ENCODE data around the gene RIOK3.
"Not testable (repeated sequence)": the region's sequence is repeated elsewhere in the genome, so short reads cannot be mapped to it uniquely, and the experiment has no call there.

Gene RIOK3

DNA sequence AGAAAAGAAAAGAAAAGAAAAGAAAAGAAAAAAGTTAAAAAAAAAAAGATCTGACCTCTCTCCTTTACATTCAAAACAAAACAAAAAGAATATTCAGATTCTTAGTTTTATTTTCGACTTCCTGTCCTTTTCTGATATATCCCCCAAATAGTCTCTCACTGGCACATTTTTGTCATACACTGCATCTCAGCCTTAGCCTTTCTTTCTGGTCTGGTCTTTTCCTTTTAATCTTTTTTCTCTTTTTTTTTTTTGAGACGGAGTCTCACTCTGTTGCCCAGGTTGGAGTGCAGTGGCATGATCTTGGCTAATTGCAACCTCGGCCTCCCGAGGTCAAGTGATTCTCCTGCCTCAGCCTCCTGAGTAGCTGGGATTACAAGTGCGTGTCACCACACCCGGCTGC, 1.6 kb upstream of the RIOK3 start:
- DNase-seq (ENCODE audit: low read depth, low spot score) = no peak

DNA sequence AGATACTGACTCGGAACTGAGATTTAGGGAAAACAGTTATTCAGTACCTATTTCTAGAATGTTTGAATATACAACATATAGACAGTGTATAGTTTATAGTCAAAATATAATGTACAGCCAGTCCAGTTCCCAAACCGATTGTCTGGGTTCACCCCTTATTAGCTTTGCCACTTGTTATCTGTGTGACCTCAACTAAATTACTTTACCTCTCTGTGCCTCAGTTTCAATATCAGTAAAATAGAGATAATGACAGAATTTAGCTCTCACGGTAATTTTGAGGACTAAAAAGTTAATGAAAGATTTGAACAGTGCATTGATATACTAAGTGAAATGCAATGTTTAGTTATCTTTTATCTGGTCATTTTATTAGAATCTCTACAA, 750 bp upstream of the RIOK3 start:
- no peak for DNase-seq (ENCODE audit: low read depth, low spot score)

DNA sequence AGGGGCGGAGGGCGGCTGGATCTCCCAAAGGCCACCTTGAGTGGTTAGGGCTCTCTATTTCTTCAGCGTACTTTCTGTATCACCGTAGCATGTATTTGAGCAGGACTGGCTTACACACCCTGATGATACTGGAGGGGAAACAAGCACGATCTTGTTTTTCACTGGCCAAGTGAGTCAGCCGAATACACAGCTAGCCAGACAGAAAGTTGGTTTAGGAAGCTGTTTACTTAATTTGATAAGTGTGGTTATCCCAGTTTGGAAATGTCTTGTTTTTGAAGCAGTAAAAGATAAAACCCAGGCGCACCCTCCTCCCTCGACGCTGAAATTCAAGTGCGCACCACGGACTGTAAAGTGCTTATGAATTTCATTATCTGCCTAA, 582 bp downstream of the RIOK3 start:
- no peak for DNase-seq (ENCODE audit: low read depth, low spot score)

DNA sequence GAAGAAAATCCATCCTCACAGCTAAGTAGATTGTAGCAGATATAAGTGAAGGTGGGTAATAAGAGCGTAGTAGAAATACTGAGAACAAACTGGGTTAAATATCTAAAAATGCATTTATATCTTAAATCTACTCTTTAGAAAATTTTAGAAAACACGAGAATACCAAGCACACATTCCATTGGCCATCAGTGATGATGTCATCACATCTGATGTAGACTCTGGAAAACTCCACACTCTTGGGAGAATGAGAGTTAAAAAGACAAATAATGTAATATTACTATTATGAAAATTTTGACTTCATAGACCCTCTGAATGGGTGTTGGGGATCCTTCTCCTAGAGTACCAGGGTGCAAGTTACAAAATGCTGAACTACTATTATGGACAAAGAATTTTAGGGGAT, 3.7 kb downstream of the RIOK3 start:
- no peak for DNase-seq (ENCODE audit: low read depth, low spot score)

DNA sequence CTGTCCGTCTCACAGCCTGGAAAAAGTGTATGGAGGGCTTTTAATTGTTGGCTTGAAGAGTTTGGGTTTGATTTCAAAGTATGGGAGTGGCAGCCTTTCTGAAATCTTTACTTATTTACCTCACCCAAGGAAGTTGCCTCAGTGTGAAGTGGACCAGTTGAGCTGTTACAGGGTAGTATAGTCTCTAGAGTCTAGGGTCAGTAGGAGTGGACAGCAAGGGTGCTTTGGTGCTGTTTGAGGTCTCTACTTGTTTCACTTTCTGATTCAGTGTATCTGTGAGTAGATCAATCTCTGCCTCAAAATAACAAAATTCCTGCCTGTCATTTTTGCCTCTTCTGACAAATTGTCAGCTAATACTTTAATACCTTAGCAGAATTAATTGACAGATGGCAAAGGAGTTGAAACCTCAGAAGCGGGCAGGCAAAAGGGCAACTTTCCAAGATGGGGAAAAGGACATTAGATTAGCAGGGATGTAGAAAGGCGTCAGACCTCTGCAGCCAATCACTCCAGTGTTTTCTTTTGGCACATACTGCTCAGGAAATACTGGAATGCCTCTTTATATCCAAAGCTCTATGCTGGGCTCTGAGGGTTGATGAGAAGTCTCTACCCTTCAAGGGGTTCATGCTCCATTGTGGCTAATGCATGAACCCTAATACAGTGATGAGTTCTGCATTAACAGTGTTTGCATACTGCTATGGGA, 5.9 kb downstream of the RIOK3 start:
- DNase-seq (ENCODE audit: low read depth, low spot score) = no peak

DNA sequence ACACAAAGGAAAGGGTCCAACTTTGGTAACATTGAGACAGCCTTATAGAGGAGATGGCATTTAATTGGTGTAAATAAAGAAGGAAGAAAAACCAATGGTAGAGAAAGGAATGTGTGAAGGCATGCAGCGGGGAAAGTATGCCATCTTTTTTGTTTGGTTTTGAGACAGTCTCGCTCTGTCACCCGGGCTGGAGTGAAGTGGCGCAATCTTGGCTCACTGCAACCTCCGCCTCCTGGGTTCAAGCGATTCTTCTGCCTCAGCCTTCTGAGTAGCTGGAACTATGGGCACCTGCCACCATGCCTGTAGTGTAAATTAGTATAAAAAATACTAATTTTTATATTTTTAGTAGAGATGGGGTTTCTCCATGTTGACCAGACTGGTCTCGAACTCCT, 6.4 kb downstream of the RIOK3 start:
- no peak for DNase-seq (ENCODE audit: low read depth, low spot score)

DNA sequence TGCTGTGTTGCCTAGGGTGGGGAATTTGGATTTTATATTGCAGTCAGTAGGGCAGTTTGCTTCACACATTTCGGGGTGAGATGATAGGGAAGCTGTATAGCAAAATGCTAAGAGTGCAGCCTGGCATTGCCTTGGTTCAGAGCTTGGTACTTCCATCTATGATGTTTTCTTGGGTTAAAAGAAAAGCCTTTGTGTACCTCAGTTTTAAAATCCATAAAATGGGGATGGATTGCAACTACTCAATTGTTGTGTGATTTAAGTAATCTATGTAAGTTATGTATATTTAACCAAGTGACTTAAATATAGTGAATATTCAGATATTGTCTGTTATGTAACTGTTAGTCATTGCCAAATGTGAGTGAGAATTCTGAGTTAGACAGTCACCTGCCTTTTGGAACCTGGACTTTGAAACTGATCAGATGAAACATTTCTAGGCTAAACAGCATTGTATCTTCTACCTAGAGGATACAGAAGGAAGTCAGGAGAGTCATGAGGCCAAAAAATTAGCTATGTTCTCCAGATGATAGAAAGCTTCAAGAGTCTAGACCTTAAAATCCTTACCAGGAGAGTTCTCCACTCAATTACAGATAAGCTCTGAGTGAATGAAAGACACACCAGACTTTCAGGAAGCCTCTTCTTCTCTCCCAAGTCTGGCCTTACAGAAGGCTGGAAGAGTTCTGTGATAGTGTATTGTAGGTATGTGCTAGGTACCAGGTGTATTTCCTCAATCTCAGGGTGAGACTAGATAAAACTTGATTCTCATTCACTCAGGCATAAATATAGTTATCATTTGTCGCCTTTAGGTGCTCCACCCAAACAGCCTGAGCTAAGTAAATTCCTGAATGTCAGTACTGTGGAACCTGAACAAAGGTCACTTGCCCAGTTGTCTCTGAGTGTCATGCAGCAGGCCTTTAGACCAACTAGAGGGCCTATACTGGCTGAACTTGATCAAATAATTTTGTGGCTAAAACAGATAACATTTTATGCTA, 7.5 kb downstream of the RIOK3 start:
- no peak for DNase-seq (ENCODE audit: low read depth, low spot score)

DNA sequence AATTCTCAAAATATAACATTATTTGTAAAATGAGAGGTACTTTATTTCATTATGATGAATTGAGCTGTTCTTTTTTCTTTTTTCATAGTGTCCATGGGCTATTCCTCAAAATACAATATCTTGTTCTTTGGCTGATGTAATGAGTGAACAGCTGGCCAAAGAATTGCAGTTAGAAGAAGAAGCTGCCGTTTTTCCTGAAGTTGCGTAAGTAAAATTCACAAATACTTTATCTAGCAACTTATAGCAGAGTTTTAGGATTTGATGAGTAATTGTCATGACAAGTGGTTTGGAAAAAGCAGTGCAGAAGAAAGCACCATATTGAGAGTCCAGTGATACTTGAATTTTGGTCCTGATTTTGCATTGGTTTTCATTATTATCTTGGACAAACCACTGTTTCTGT, 9.8 kb downstream of the RIOK3 start:
- no peak for DNase-seq (ENCODE audit: low read depth, low spot score)

DNA sequence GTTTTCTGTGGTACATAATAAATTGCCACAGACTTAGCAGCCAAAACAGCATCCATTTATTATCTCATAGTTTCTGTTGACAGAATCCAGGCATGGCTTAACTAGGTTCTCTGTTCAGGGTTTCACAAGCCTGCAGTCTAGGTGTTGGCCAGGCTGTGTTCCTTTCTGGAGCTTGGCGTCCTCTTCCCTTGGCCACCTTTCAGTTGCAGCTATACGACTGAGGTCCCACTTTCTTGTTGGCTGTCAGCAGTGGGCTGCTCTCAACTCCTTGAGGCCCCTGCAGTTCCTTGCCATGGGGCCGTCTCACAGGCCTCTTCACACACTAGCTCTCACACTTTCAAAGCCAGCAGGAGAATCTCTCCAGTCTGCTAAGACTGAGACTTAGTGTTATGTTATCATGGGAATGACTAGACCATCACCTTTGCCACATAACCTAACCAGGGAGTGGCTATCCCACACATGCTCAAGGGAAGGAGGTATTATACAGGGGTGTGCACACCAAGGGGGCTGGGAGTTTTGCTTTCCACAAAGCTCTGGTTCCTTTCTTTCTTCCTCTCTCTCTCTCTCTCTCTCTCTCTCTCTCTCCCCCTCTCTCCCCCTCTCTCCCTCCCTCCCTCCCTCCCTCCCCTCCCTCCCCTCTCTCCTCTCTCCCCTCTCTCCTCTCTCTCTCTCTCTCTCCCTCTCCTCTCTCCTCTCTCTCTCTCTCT, 15.8 kb downstream of the RIOK3 start:
- DNase-seq (ENCODE audit: low read depth, low spot score) = no peak

DNA sequence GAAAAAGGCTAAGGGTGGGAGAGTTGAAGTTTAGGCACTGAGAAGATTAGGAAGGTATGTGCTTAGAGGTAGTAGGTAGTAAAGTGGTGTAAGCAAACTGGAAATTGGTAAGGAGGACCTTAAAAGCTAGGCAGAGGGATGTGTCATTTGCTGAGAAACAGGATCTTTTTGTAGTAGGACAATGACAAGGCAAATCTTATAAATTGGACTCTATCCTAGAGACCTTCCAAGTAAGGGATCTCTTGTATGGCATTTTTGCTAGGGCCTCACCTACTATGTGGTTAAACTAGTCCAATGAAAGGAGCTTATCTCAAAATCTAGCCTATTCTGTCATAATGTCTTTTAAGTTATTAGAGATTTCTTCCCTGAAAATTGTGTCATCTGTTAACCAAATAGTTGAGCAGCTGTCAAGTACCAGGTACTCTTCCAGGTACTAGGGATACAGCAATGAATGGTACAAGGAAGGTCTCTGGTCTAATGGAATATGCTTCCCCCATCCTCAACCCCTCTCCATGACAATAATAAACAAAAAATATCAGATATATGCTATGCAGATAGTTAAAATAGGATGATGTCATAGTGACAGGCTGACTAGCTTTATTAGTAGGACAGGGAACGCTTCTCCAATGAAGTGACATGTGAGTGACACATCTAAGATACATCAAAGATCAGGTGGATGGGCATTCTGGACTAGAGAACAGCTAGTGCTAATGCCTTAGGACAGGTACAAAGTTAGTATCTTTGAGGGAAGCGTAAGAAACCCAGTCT, 17.7 kb downstream of the RIOK3 start:
- no peak for DNase-seq (ENCODE audit: low read depth, low spot score)

DNA sequence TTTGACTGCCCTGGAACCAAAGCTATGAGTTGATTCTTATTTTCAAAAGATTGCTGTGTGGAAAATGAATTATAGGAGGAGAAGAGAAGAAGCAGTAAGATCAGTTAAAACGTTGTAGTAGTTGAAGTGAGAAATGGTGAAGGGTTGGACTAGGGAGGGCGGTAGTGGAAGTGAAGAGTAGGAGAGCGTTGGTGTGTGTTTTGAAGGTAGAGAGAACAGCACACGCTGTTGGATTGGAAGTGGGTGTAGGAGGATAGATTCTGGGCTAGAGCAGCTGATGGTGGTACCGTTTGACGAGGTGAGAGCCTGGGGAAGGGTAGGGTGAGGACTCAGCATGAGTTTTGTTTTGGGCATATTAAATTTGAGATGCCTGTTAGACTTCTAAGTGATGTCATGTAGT, 18.4 kb downstream of the RIOK3 start:
- no peak for DNase-seq (ENCODE audit: low read depth, low spot score)

DNA sequence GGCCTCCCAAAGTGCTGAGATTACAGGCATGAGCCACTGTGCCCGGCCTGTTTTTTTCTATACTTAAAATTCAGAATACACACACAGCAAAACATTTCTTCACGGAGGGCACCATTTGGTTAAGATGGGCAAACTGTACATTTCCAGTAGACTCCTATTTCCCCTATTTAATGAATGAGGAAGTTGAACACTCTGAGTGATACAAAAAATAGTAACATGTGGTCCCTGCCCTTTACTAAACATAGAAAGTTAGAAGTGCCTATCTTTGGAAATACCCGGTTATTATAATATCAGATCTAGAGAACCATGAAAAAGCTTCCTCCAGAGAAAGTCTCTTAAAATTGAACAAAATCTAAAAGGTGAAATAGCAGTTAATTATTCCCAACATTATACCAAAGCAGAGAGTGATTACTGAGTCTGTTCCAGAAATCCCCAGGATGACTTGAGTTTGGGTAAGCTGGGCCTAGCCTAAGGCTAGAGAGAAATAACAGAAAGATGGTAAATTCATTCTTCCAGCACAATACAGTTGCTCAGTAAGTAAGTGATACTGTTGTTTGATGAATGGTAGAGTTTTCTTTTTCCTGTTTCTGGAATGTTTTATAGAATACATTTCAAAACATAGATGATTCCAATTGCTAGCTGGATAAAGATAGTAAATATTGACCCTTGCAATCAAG, 26.9 kb downstream of the RIOK3 start:
- DNase-seq (ENCODE audit: low read depth, low spot score) = no peak

DNA sequence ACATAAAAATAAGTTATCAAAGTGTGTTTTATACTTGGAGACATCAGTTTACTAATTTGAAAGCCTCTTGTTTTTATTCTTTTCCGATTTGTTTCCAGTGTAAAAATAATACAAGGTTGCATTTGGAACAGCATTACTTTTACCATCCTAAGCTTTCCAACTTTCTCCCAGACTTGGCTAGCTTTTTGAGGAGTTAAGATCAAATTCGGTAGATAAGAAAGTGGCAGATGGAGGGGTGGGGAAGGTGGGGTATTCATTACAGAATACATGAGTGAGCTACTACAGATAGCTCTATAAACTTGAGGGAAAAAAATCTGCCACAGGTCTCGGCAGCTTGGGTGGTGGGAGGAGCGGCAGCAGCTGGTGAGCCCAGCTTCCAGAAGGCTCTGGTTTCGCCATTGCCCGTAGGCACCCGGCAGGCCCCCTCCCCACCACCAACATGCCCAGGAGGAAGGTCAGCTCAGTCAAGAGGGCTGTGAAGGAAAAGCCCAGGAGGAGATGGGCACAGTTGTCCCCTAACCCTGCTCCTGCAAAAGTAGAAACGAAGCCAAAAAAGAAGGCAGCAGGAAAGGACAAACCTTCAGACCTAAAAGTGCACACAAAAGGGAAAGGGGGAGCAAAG, 31.6 kb downstream of the RIOK3 start:
- DNase-seq (ENCODE audit: low read depth, low spot score) = no peak

DNA sequence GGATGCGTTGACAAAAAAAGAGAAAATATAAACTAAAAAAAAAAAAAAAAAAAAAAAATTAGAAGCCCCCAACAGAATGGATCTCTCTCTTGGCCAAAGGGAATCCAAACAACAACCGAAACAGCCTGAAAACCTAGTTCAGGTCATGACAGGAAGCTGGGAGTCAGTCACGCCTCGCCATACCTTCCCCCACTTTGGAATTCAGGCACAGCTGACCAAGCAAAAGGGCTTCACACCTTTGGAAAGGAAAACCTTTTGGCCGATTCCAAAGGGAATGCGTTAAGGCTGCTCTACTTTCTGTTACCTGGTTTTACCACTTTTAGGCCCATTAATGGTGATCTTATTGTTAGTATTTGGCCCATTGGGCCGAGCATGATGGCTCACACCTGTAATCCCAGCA, 32.3 kb downstream of the RIOK3 start:
- no peak for DNase-seq (ENCODE audit: low read depth, low spot score)

DNA sequence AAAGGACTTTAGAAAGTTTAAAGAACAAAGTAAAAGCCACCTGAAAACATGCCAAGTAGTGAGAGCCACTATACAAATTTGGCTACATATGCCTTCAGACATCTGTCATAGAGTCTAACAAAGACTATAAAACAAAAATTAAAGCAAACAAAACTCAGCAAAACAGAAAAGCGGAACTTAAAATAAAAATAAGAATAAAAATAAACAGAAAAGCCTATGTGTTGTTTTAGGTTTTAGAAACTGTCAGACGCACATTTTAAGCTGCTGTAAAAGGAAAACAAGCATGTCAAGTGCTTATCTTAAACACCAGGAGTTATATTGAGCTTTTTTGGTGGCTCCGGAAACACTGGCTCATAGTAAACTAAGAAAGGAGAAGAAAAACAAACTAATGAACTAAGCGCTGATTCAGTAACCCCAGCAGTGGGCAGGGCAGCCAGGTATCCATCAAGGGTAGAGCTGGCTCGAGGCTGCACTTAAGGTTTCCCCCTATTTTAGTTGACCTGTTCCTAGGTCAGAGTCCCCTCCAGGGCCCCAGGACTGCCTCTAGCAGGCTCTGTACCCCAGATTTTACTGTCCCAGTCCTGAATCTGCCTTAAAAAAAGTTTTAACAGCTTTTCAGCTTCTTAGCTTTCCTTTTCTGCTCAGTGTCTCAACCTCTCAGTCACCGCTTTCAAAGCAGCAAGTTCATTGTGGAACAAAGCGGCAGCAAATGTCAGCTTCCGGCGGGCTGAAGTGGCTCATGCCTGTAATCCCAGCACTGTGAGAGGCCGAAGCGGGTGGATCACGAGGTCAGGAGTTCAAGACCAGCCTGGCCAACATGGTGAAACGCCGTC, 34.9 kb downstream of the RIOK3 start:
- DNase-seq (ENCODE audit: low read depth, low spot score) = no peak

DNA sequence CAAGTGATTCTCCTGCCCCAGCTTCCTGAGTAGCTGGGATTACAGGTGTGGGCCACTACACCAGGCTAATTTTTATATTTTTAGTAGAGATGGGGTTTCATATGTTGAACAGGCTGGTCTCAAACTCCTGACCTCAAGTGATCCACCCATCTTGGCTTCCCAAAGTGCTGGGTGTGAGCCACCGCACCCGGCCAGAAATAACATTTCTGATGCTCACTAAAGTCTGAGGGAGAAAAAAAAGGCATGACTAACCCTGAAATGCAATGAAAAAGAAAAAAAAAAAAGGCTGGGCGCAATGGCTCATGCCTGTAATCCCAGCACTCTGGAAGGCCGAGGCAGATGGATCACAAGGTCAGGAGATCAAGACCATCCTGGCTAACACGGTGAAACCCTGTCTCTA, 36.5 kb downstream of the RIOK3 start:
- DNase-seq (ENCODE audit: low read depth, low spot score) = not testable (repeated sequence)

DNA sequence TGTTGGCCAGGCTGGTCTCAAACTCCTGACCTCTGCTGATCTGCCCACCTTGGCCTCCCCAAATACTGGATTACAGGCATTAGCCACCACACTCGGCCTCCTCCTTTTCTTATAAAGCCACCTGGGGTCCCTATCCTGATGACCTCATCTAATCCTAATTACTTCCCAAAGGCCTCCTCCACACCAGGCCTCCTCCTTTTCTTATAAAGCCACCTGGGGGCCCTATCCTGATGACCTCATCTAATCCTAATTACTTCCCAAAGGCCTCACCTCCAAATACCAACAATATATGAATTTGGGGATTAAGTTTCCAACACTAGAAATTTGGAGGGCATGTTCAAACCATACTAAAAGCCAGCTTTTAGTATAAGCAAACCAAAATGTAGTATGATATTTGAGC, 40.6 kb downstream of the RIOK3 start:
- DNase-seq (ENCODE audit: low read depth, low spot score) = no peak

DNA sequence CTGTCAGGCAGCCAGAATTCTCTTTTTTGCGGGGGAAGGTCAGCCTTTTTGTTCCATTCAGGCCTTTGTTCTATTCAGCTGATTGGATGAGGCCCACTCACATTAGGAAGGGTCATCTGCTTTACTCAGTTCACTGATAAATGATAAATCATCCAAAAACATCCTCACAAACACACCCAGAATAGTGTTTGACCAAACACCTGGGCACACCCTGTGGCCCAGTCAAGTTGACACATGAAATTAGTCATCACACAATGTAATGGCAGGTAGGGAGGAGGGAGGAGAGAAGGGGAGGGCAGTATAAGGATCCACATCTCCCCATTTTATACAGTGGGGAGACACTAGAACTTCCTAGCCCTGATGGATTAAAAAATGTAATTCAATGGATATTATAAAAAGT, 41.9 kb downstream of the RIOK3 start:
- no peak for DNase-seq (ENCODE audit: low read depth, low spot score)

DNA sequence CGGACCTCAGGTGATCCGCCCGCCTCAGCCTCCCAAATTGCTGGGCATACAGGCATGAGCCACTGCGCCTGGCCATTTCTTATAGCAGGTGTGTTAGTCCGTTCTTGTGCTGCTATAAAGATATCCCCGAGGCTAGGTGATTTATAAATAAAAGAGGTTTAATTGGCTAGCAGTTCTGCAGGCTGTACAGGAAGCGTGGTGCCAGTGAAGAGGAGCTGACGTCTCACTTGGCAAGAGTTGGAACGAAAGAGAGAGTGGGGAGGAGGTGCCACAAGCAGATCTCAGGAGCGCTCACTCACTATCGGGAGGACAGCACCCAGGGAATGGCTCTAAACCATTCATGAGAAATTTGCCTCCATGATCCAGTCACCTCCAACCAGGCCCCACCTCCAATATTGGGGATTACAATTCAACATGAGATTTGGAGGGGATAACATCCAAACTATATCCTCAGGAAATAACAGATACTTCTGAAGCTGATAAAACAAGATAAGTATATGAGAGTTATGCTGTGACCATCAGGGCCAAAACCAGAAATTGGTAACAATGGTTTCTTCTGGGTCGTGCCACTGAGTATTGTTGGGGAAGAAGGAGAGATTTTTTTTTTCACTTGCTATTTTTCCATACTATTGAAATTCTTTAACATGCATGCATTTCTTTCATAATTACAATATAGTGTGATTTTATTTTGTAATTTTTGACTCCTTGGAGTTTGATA, 42.8 kb downstream of the RIOK3 start:
- DNase-seq (ENCODE audit: low read depth, low spot score) = no peak

Measured in activated naive CD8-positive, alpha-beta T cell treated with anti-CD3 and anti-CD28 coated beads, Interleukin-2, amount 50 U/mL, for 16 hours (primary cell).